Ovary (tissue), 9 donors: Measurements from ENCODE around the gene POLE. TPM values are rescaled to one million over a fixed set of nuclear protein-coding genes. Genes with fewer than 3 reads are reported as not detected.

Experiments used
- DNase-seq, 5 donors: peaks; one replicate each; pipeline ENCODE4 v3.0.0-alpha.2; 2019 to 2020
- H3K27ac ChIP-seq, 2 donors: fragments of 200-600 bp; one replicate each; pipeline versions ENCODE4 v1.5.1 to v1.8.0; 2019 to 2022
- H3K27me3 ChIP-seq: fragments of 200-600 bp; one replicate; pipeline ENCODE4 v1.8.0; 2022
- H3K36me3 ChIP-seq: fragments of 200-600 bp; sonication (generic); one replicate; pipeline ENCODE4 v1.5.1; 2019
- H3K4me1 ChIP-seq: one replicate; pipeline ENCODE4 v1.8.1; 2013; ENCODE audit warnings: mild to moderate bottlenecking, moderate library complexity; ENCODE audit not compliant: insufficient read depth
- H3K4me3 ChIP-seq: fragments of 200-600 bp; sonication (generic); one replicate; pipeline ENCODE4 v1.5.1; 2017
- H3K9me3 ChIP-seq, 2 donors: fragments of 200-600 bp in 1 of 2; sonication (generic) in 1 of 2; one replicate each; pipeline versions ENCODE4 v1.5.1 to v1.8.1; 2013 to 2019; ENCODE audit warnings: mild to moderate bottlenecking in 1 of 2, moderate library complexity in 1 of 2
- CTCF ChIP-seq, 3 donors: fragments of 450-650 bp in 2 of 3; fragments of 200-600 bp in 1 of 3; IDR thresholded peaks; one replicate each; pipeline versions ENCODE4 v1.5.1 to v1.8.0; 2016 to 2022; ENCODE audit warnings: antibody characterized with exemption in 3 of 3, mild to moderate bottlenecking in 1 of 3
- EP300 ChIP-seq: sonication (generic); formaldehyde crosslinking; IDR thresholded peaks from one replicate; pipeline ENCODE4 v1.6.1; 2017; ENCODE audit warnings: antibody characterized with exemption
- POLR2A ChIP-seq: fragments of 450-650 bp; IDR thresholded peaks from one replicate; pipeline ENCODE4 v1.6.1; 2017; ENCODE audit warnings: antibody characterized with exemption, mild to moderate bottlenecking, moderate library complexity
- WGBS, 3 donors: extraction: QIAGEN DNeasy Blood & Tissue Kit in 1 of 3; methylation state at CpG; one replicate each; pipeline versions ENCODE4 v1.1.5 to v1.1.7; 2013 to 2017; 5-methylcytosine and 5-hydroxymethylcytosine counted together
- intact Hi-C, 4 donors: fragments of 100-400 bp; cut with DNase I; formaldehyde crosslinking; loops; one replicate each; pipeline versions ENCODE4 v1.11.0 to v1.15.1; 2022 to 2023
- polyA plus RNA-seq, 2 donors: library from polyadenylated mRNA; stranded (reverse); fragments of 200-250 nt in 1 of 2; fragments of 350-450 nt in 1 of 2; fragmentation: Illumina TruSeq in 1 of 2; extraction: RNeasy Lipid Tissue Mini Kit (QIAGEN cat#74804) in 1 of 2; gene quantifications; one replicate each; pipeline ENCODE4 v1.2.3, GENCODE V29; 2013 to 2014
- total RNA-seq, 7 donors: library from RNA; depleted of rRNA in 2 of 7; stranded (reverse); fragments of >200 nt in 2 of 7; fragmentation: NEBNext Ultra II Directional in 3 of 7; extraction: Animal tissue kit (Norgen Biotek cat#: 25700) in 3 of 7; gene quantifications; one replicate each; pipeline versions ENCODE4 v1.1.0 to v1.2.4, GENCODE V29; 2016 to 2023
- donor health status: DM: no; HTN: no; CAD: no; lungs with moderate emphysema.
- donor health status: DM: no; HTN: no; CAD: no.
- donor health status: Bipolar disorder and iron deficiency.
- donor health status: DM: yes; HTN: yes; CAD: no.
- donor health status: DM: no; HTN: no; CAD: no.
- donor health status: DM: yes; HTN: yes; CAD: no.

POLE gene
- total and polyA plus RNA-seq, 9 donors: 12.5 to 34.7 (median 24.0) TPM

GRCh38 chr12:132718644-132719043 is 31.5 kb upstream of the POLE start:
- DNase-seq: no peak
- TF ChIP-seq POLR2A (no peak), EP300 (no peak), CTCF (IDR thresholded peaks at IDR 0.05) (no peak)
- Histone ChIP-seq H3K9me3 (no peaks in the 10 kb centered on the region), H3K4me1 (no peaks in the 10 kb centered on the region), H3K4me3 (no peak overlapping the region), H3K27me3 (no peaks in the 10 kb centered on the region), H3K36me3 (no peaks in the 10 kb centered on the region), H3K27ac (no peak overlapping the region)
- intact Hi-C loops: no loop called here
- WGBS, 3 donors: 74 to 86% (median 78%) methylated on average over 20 to 21 of the region's 21 CpGs

GRCh38 chr12:132717531-132718387 is 30.6 kb upstream of the POLE start:
- no peaks in the 10 kb centered on the region for H3K27me3 ChIP-seq
- H3K27ac ChIP-seq: no peak overlapping the region
- no peaks in the 10 kb centered on the region for H3K9me3 ChIP-seq
- no peaks in the 10 kb centered on the region for H3K36me3 ChIP-seq
- intact Hi-C loops: no loop called here
- DNase-seq: no peak
- 90 to 94% (median 91%) methylated on average over 58 to 61 of the region's 61 CpGs for WGBS, 3 donors
- H3K4me3 ChIP-seq: no peak overlapping the region
- no peaks in the 10 kb centered on the region for H3K4me1 ChIP-seq
- TF ChIP-seq CTCF (IDR thresholded peaks at IDR 0.05): no peak

GRCh38 chr12:132717011-132717410 is 29.9 kb upstream of the POLE start:
- no peak for DNase-seq
- intact Hi-C loops: no loop called here
- no peak for TF ChIP-seq CTCF (IDR thresholded peaks at IDR 0.05)
- no peak for TF ChIP-seq POLR2A
- TF ChIP-seq EP300: no peak
- H3K27me3 ChIP-seq: no peaks in the 10 kb centered on the region
- no peaks in the 10 kb centered on the region for H3K9me3 ChIP-seq
- whole genome bisulfite sequencing, 3 donors: 82 to 85% (median 83%) methylated on average over 17 of the region's 17 CpGs
- no peaks in the 10 kb centered on the region for H3K4me1 ChIP-seq
- H3K27ac ChIP-seq: no peak overlapping the region
- no peak overlapping the region for H3K4me3 ChIP-seq
- no peaks in the 10 kb centered on the region for H3K36me3 ChIP-seq

- WGBS, 3 donors: 78 to 93% (median 86%) methylated on average over 11 of the region's 11 CpGs
- no peaks in the 10 kb centered on the region for H3K36me3 ChIP-seq
- no peak overlapping the region for H3K27ac ChIP-seq
- no peak for DNase-seq
- H3K9me3 ChIP-seq: no peaks in the 10 kb centered on the region
- H3K4me3 ChIP-seq: no peak overlapping the region
- H3K27me3 ChIP-seq: no peaks in the 10 kb centered on the region
- H3K4me1 ChIP-seq: no peaks in the 10 kb centered on the region
- intact Hi-C loops: no loop called here
- TF ChIP-seq EP300 (no peak), CTCF (IDR thresholded peaks at IDR 0.05) (no peak), POLR2A (no peak)
Measured at GRCh38 chr12:132716356-132716755, 29.2 kb upstream of the POLE start.
